BE2C (cell line): Measurements from ENCODE around the gene RBMS1.
"Not testable (repeated sequence)": the region's sequence is repeated elsewhere in the genome, so short reads cannot be mapped to it uniquely, and the experiment has no call there.

Experiments used
- DNase-seq: peaks from one replicate; pipeline ENCODE4 v3.0.0-alpha.2; 2020
- H3K27me3 ChIP-seq: fragments of 250-450 bp; sonication (Bioruptor Pico); 2 replicates; pipeline ENCODE4 v1.5.1; 2020; ENCODE audit warnings: mild to moderate bottlenecking
- H3K36me3 ChIP-seq: fragments of 250-450 bp; sonication (Bioruptor Pico); 2 replicates; pipeline ENCODE4 v1.5.1; 2020; ENCODE audit warnings: mild to moderate bottlenecking
- H3K4me1 ChIP-seq: fragments of 250-450 bp; sonication (Bioruptor Pico); 2 replicates; pipeline ENCODE4 v1.5.1; 2020
- H3K4me3 ChIP-seq: 2 replicates; pipeline ENCODE4 v1.5.1; 2011; ENCODE audit warnings: low read depth, low read length
- H3K9me3 ChIP-seq: fragments of 250-450 bp; sonication (Bioruptor Pico); 2 replicates; pipeline ENCODE4 v1.5.1; 2020
- CTCF ChIP-seq: IDR thresholded peaks from 2 replicates; pipeline ENCODE4 v1.5.1; 2012; ENCODE audit warnings: mild to moderate bottlenecking, low read depth, low read length

Gene RBMS1

GRCh38 chr2:160373263-160373662, 120.3 kb downstream of the RBMS1 start:
- Histone ChIP-seq H3K9me3 (no peaks in the 10 kb centered on the region), H3K4me3 (no peak overlapping the region), H3K36me3 (no peaks in the 10 kb centered on the region), H3K27me3 (no peaks in the 10 kb centered on the region), H3K4me1 (peaks cover 15% of the 10 kb centered on the region; the same call in 1 of the 2 replicates)
- DNase-seq = no peak
- no peak for TF ChIP-seq CTCF

- TF ChIP-seq CTCF = no peak
- Histone ChIP-seq H3K9me3 (no peaks in the 10 kb centered on the region), H3K27me3 (no peaks in the 10 kb centered on the region), H3K4me3 (no peak overlapping the region), H3K4me1 (peaks cover 15% of the 10 kb centered on the region; the same call in 1 of the 2 replicates), H3K36me3 (no peaks in the 10 kb centered on the region)
- DNase-seq = no peak
Observed at GRCh38 chr2:160372585-160372984, 121.0 kb downstream of the RBMS1 start.

GRCh38 chr2:160372010-160372356, 121.6 kb downstream of the RBMS1 start:
- Histone ChIP-seq H3K4me1 (peaks cover 15% of the 10 kb centered on the region; the same call in 1 of the 2 replicates), H3K27me3 (no peaks in the 10 kb centered on the region)
- TF ChIP-seq CTCF = no peak

GRCh38 chr2:160371251-160372009, 122.2 kb downstream of the RBMS1 start:
- peak; percentile 31 for DNase-seq
- Histone ChIP-seq H3K4me3 (no peak overlapping the region), H3K27me3 (no peaks in the 10 kb centered on the region), H3K36me3 (no peaks in the 10 kb centered on the region), H3K4me1 (peaks cover 15% of the 10 kb centered on the region; the same call in 1 of the 2 replicates), H3K9me3 (no peaks in the 10 kb centered on the region)
- TF ChIP-seq CTCF = no peak

More at GRCh38 chr2:160372010-160372356, 121.6 kb downstream of the RBMS1 start:
- DNase-seq = no peak
- no peak overlapping the region for H3K4me3 ChIP-seq
- H3K9me3 ChIP-seq = no peaks in the 10 kb centered on the region
- H3K36me3 ChIP-seq = no peaks in the 10 kb centered on the region

- no peaks in the 10 kb centered on the region for H3K36me3 ChIP-seq
- H3K27me3 ChIP-seq = no peaks in the 10 kb centered on the region
- H3K4me3 ChIP-seq = no peak overlapping the region
- TF ChIP-seq CTCF = no peak
- DNase-seq = no peak
- H3K9me3 ChIP-seq = no peaks in the 10 kb centered on the region
- H3K4me1 ChIP-seq = peaks cover 15% of the 10 kb centered on the region
Observed at GRCh38 chr2:160368988-160369930, 124.3 kb downstream of the RBMS1 start.

GRCh38 chr2:160367887-160368286, 125.7 kb downstream of the RBMS1 start:
- TF ChIP-seq CTCF = no peak

GRCh38 chr2:160367139-160367538, 126.5 kb downstream of the RBMS1 start:
- H3K27me3 ChIP-seq, H3K36me3 ChIP-seq, DNase-seq, H3K9me3 ChIP-seq, H3K4me3 ChIP-seq: not testable (repeated sequence)
- H3K4me1 ChIP-seq = peaks cover 11% of the 10 kb centered on the region

More at GRCh38 chr2:160367887-160368286, 125.7 kb downstream of the RBMS1 start:
- no peaks in the 10 kb centered on the region for H3K9me3 ChIP-seq
- H3K27me3 ChIP-seq = no peaks in the 10 kb centered on the region
- DNase-seq = no peak
- peaks cover 18% of the 10 kb centered on the region for H3K4me1 ChIP-seq
- H3K36me3 ChIP-seq = no peaks in the 10 kb centered on the region
- H3K4me3 ChIP-seq = no peak overlapping the region
